IMR-90 (cell line): ENCODE results near the gene SIPA1L3.

Source experiments
- CEBPB ChIP-seq: IDR thresholded peaks from 2 replicates; pipeline ENCODE4 v1.6.1; 2012; ENCODE audit warnings: low read depth, low read length, improper control_type of control experiment
- CHD1 ChIP-seq: IDR thresholded peaks from 2 replicates; pipeline ENCODE4 v1.6.1; 2012; ENCODE audit warnings: low read depth, low read length, improper control_type of control experiment
- POLR2A ChIP-seq: IDR thresholded peaks from 2 replicates; pipeline ENCODE4 v1.6.1; 2012; ENCODE audit warnings: mild to moderate bottlenecking, low read depth, low read length
- SMC3 ChIP-seq: fragments of 150-350 bp; IDR thresholded peaks from 2 replicates; pipeline ENCODE4 v1.6.1; 2016; ENCODE audit warnings: low read depth, mild to moderate bottlenecking, antibody characterized with exemption, low read length, moderate library complexity
- TF ChIP-seq, protein P1 (sequence below): conservative IDR thresholded peaks from 2 replicates; pipeline ENCODE4 v1.5.1; 2012; ENCODE audit warnings: mild to moderate bottlenecking, low read depth, low read length, improper control_type of control experiment

GRCh38 chr19:37920591-37921450 lies 13.8 kb downstream of the SIPA1L3 start:
- TF ChIP-seq, protein P1, sequence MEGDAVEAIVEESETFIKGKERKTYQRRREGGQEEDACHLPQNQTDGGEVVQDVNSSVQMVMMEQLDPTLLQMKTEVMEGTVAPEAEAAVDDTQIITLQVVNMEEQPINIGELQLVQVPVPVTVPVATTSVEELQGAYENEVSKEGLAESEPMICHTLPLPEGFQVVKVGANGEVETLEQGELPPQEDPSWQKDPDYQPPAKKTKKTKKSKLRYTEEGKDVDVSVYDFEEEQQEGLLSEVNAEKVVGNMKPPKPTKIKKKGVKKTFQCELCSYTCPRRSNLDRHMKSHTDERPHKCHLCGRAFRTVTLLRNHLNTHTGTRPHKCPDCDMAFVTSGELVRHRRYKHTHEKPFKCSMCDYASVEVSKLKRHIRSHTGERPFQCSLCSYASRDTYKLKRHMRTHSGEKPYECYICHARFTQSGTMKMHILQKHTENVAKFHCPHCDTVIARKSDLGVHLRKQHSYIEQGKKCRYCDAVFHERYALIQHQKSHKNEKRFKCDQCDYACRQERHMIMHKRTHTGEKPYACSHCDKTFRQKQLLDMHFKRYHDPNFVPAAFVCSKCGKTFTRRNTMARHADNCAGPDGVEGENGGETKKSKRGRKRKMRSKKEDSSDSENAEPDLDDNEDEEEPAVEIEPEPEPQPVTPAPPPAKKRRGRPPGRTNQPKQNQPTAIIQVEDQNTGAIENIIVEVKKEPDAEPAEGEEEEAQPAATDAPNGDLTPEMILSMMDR, result no peak
- TF ChIP-seq POLR2A, result no peak
- TF ChIP-seq CHD1, result no peak
- TF ChIP-seq CEBPB, result no peak
- TF ChIP-seq SMC3, result no peak
